ENCODE data around the gene RERGL. TPM values are rescaled to one million over a fixed set of nuclear protein-coding genes. Genes with fewer than 3 reads are reported as not detected.

Gene RERGL, protein sequence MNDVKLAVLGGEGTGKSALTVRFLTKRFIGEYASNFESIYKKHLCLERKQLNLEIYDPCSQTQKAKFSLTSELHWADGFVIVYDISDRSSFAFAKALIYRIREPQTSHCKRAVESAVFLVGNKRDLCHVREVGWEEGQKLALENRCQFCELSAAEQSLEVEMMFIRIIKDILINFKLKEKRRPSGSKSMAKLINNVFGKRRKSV
- total RNA-seq: not detected in 2 replicates

DNA sequence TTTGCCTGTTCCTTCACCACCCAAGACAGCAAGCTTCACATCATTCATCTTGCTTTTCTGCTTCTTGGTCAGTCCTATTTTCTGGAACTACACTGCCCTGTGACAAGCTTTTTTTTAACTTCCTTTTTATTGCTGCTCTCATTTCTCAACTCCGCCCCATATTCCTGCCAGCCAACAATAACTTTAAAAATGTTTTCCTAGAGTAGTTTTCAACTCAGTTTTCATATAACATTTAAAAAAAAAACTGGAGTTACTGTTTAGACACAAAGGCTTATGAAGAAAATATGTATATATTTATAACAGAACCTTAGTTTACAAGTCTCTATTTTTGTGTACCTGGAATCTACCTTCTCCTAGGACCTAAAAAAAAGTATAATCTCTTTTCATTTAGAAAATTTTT lies at the start of gene RERGL:
RERGL (minus strand) TSS at position 101 of the 400 bp plus-strand sequence; CDS start at position 48, 53 bp downstream.

Other genes with a start within 250 kb of the RERGL start
- gene PIK3C2G, start 171.3 kb upstream of the RERGL start, total RNA-seq: under 0.01 and 0.25 TPM in 2 replicates

Data from mammary microvascular endothelial cell (primary cell).